ENCODE results near the gene RAB26.
A peak's percentile ranks its signal among the peaks of the same experiment; 100 is the strongest.

Gene RAB26

GRCh38 chr16:2194852-2195321 is 46.5 kb downstream of the RAB26 start (continued):
- TF ChIP-seq GLIS1 (tag by site-specific recombination; IDR thresholded peaks at IDR 0.05) (peak; percentile 10; the same call in 1 of the 2 replicates), ZNF580 (tag by site-specific recombination; IDR thresholded peaks at IDR 0.05) (peak; percentile 72), ZEB2 (tag by site-specific recombination; IDR thresholded peaks at IDR 0.05) (peak; percentile 52; the same call in 1 of the 2 replicates), EGR2 (tag by site-specific recombination; IDR thresholded peaks at IDR 0.05; ENCODE audit: low read depth) (no peak; the same call in 1 of the 2 replicates), PBX3 (CRISPR knock-in tag; IDR thresholded peaks at IDR 0.05) (no peak), ZNF623 (tag by site-specific recombination; IDR thresholded peaks at IDR 0.05) (peak; percentile 17; the same call in 1 of the 2 replicates), ZNF610 (tag by site-specific recombination; IDR thresholded peaks at IDR 0.05; ENCODE audit: borderline replicate concordance) (0 out of 2 replicates have a peak, but pooled peaks have one; percentile 33), ZNF664 (tag by site-specific recombination; IDR thresholded peaks at IDR 0.05) (peak; percentile 74), ZNF2 (tag by site-specific recombination; IDR thresholded peaks at IDR 0.05) (no peak), ZFP37 (tag by site-specific recombination; IDR thresholded peaks at IDR 0.05) (no peak), ZNF596 (tag by site-specific recombination; IDR thresholded peaks at IDR 0.05) (no peak)

- H3K36me3 ChIP-seq (ENCODE audit: control insufficient read depth in 2 of 2, insufficient read depth in 1 of 2, low read length in 2 of 2) = no peaks in the 10 kb centered on the region
- peak overlapping the region; percentile 16; the same call in 1 of the 2 replicates for H3K27ac ChIP-seq (ENCODE audit: extremely low read depth, low read depth, low read length)
- ChIA-PET CTCF (interaction anchor here (1.0 to 3.4 kb wide), 12 partner anchors 8 to 305 kb away, joined by 3 to 28 read pairs (median 6); partner anchors contain the start of genes ABCA3, ECI1 and MLST8), POLR2A (interaction anchor here (0.5 to 2.5 kb wide), 13 partner anchors 9 to 1825 kb away, joined by 3 to 30 read pairs (median 4); partner anchors contain the start of genes BRICD5, DNASE1L2, E4F1 and ECI1)
- peaks cover 9% of the 10 kb centered on the region; the same call in 1 of the 2 replicates for H3K4me1 ChIP-seq (ENCODE audit: control insufficient read depth, insufficient read depth, low read length)
- H3K9me3 ChIP-seq (ENCODE audit: control insufficient read depth, insufficient read depth, low read depth, low read length) = no peaks in the 10 kb centered on the region
- H3K4me3 ChIP-seq (ENCODE audit: low read depth, low read length) = peak overlapping the region; percentile 42
- TF ChIP-seq REPIN1 (tag by site-specific recombination; IDR thresholded peaks at IDR 0.05; ENCODE audit: low read depth) (no peak), GLI2 (tag by site-specific recombination; IDR thresholded peaks at IDR 0.05; ENCODE audit: borderline replicate concordance, low read depth) (no peak), HIC1 (tag by site-specific recombination; IDR thresholded peaks at IDR 0.05) (no peak), ELK4 (IDR thresholded peaks at IDR 0.05; ENCODE audit: borderline replicate concordance, low read depth, low read length) (no peak), ZIC2 (tag by site-specific recombination; IDR thresholded peaks at IDR 0.05) (peak; percentile 95), ZNF692 (tag by site-specific recombination; IDR thresholded peaks at IDR 0.05) (peak; percentile 67; the same call in 1 of the 2 replicates), ZNF398 (tag by site-specific recombination; IDR thresholded peaks at IDR 0.05) (peak; percentile 68), PATZ1 (tag by site-specific recombination; IDR thresholded peaks at IDR 0.05) (peak; percentile 29; the same call in 1 of the 2 replicates), GLIS2 (tag by site-specific recombination; IDR thresholded peaks at IDR 0.05) (peak; percentile 77), ZNF558 (tag by site-specific recombination; IDR thresholded peaks at IDR 0.05) (no peak), SETDB1 (IDR thresholded peaks at IDR 0.05; ENCODE audit: insufficient read length, low read length) (no peak), ZNF776 (tag by site-specific recombination; IDR thresholded peaks at IDR 0.05; ENCODE audit: borderline replicate concordance) (no peak), ZNF792 (tag by site-specific recombination; IDR thresholded peaks at IDR 0.05) (no peak)
These were observed 47.1 kb downstream of the RAB26 start for GRCh38 chr16:2195322-2196161.

All from HEK293 (cell line).